IMR-90 (cell line): ENCODE results near the gene MAPRE3. TPM values are rescaled to one million over a fixed set of nuclear protein-coding genes. Genes with fewer than 3 reads are reported as not detected.

Experiments used
- ATAC-seq: fragments of 200-7000 bp; cut with Tn5 transposase; 2 replicates; pipeline ENCODE4 v1.9.1; 2020; ENCODE audit warnings: low read depth, mild to moderate bottlenecking, moderate library complexity
- BruUV-seq: library from RNA; stranded (reverse); fragments of 400-500 nt; replicated peaks from 2 replicates; lab custom pipeline; 2021; lab: Mats Ljungman, UMichigan
- CTCF ChIA-PET: fragments of 300-600 bp; formaldehyde crosslinking; extraction: SDS; loops from one replicate; lab custom pipeline; 2021; ENCODE audit warnings: antibody characterized with exemption; lab: Yijun Ruan, JAX
- POLR2A ChIA-PET: fragments of 300-600 bp; sonication (Branson Sonifier 250); formaldehyde crosslinking; loops from one replicate; lab custom pipeline; 2022; ENCODE audit warnings: antibody characterized with exemption; ENCODE audit not compliant: unreplicated experiment; lab: Charles Lee
- DNase-seq: peaks from one replicate; pipeline ENCODE4 v3.0.0; 2013
- H2AFZ ChIP-seq: replicated peaks from 2 replicates; pipeline ENCODE3; 2013; ENCODE audit warnings: low read length, mild to moderate bottlenecking; ENCODE audit not compliant: poor library complexity
- H2AK5ac ChIP-seq: 2 replicates; pipeline ENCODE4 v1.6.1; 2013; ENCODE audit warnings: low read depth, low read length, inconsistent platforms
- H2AK9ac ChIP-seq: replicated peaks from 2 replicates; pipeline ENCODE3; 2013; ENCODE audit warnings: mild to moderate bottlenecking, low read depth, low read length, moderate library complexity; ENCODE audit not compliant: poor library complexity
- H2BK120ac ChIP-seq: 2 replicates; pipeline ENCODE4 v1.6.1; 2013; ENCODE audit warnings: low read depth, low read length, inconsistent platforms
- H2BK15ac ChIP-seq: 3 replicates; pipeline ENCODE4 v1.6.1; 2013; ENCODE audit warnings: low read depth, low read length, inconsistent platforms
- H2BK20ac ChIP-seq: 2 replicates; pipeline ENCODE4 v1.6.1; 2013; ENCODE audit warnings: low read depth, mild to moderate bottlenecking, inconsistent platforms, low read length, moderate library complexity
- H2BK5ac ChIP-seq: 2 replicates; pipeline ENCODE4 v1.6.1; 2013; ENCODE audit warnings: mild to moderate bottlenecking, low read depth, low read length, inconsistent platforms; ENCODE audit not compliant: poor library complexity, severe bottlenecking
- H3K14ac ChIP-seq: replicated peaks from 2 replicates; pipeline ENCODE4 v1.6.1; 2013; ENCODE audit warnings: low read depth, low read length, inconsistent platforms
- H3K18ac ChIP-seq: 2 replicates; pipeline ENCODE4 v1.6.1; 2013; ENCODE audit warnings: low read depth, low read length, control low read depth
- H3K23ac ChIP-seq: 2 replicates; pipeline ENCODE4 v1.6.1; 2013; ENCODE audit warnings: low read depth, low read length, inconsistent platforms
- H3K27ac ChIP-seq: 2 replicates; pipeline ENCODE4 v1.5.1; 2013; ENCODE audit warnings: mild to moderate bottlenecking, control low read depth, low read length; ENCODE audit not compliant: insufficient read depth
- H3K27me3 ChIP-seq: 2 replicates; pipeline ENCODE4 v1.6.1; 2013; ENCODE audit warnings: low read length; ENCODE audit not compliant: control insufficient read depth, insufficient read depth
- H3K36me3 ChIP-seq: 2 replicates; pipeline ENCODE4 v1.6.1; 2013; ENCODE audit warnings: low read length, mixed read lengths; ENCODE audit not compliant: control insufficient read depth, insufficient read depth
- H3K4ac ChIP-seq: 2 replicates; pipeline ENCODE4 v1.6.1; 2013; ENCODE audit warnings: low read depth, low read length, inconsistent platforms
- H3K4me1 ChIP-seq: 2 replicates; pipeline ENCODE4 v1.6.1; 2013; ENCODE audit warnings: low read length, mixed read lengths; ENCODE audit not compliant: control insufficient read depth, insufficient read depth
- H3K4me2 ChIP-seq: 2 replicates; pipeline ENCODE4 v1.6.1; 2013; ENCODE audit warnings: low read depth, mild to moderate bottlenecking, control low read depth, low read length, moderate library complexity
- H3K4me3 ChIP-seq: 2 replicates; pipeline ENCODE4 v1.5.1; 2013; ENCODE audit warnings: low read depth, mild to moderate bottlenecking, control low read depth, low read length, moderate library complexity; ENCODE audit not compliant: insufficient read depth
- H3K56ac ChIP-seq: 2 replicates; pipeline ENCODE4 v1.6.1; 2013; ENCODE audit warnings: low read length, inconsistent platforms; ENCODE audit not compliant: insufficient read depth; ENCODE audit errors: extremely low read depth
- H3K79me1 ChIP-seq, 2 experiments: 2 replicates each; pipeline ENCODE4 v1.6.1; 2013; ENCODE audit warnings: low read length in 2 of 2, inconsistent platforms in 1 of 2, low read depth in 1 of 2
- H3K9ac ChIP-seq: 2 replicates; pipeline ENCODE4 v1.6.1; 2013; ENCODE audit warnings: low read depth, low read length, control low read depth
- H3K9me1 ChIP-seq: 2 replicates; pipeline ENCODE4 v1.6.1; 2013; ENCODE audit warnings: low read length, inconsistent platforms; ENCODE audit not compliant: insufficient read depth
- H3K9me3 ChIP-seq: 2 replicates; pipeline ENCODE4 v1.6.1; 2013; ENCODE audit warnings: low read length; ENCODE audit not compliant: control insufficient read depth, insufficient read depth
- H4K20me1 ChIP-seq: 2 replicates; pipeline ENCODE4 v1.6.1; 2013; ENCODE audit warnings: low read length, inconsistent platforms; ENCODE audit not compliant: insufficient read depth
- H4K5ac ChIP-seq: 2 replicates; pipeline ENCODE4 v1.6.1; 2013; ENCODE audit warnings: mild to moderate bottlenecking, low read depth, low read length, control low read depth
- H4K8ac ChIP-seq, 2 experiments: 2 replicates each; pipeline ENCODE4 v1.6.1; 2013; ENCODE audit warnings: low read depth in 2 of 2, low read length in 2 of 2, control low read depth in 1 of 2, inconsistent platforms in 1 of 2
- H4K91ac ChIP-seq: 2 replicates; pipeline ENCODE4 v1.6.1; 2013; ENCODE audit warnings: low read depth, low read length, inconsistent platforms; ENCODE audit not compliant: insufficient read depth
- BHLHE40 ChIP-seq: fragments of 150-350 bp; IDR thresholded peaks from 2 replicates; pipeline ENCODE4 v1.6.1; 2016; ENCODE audit warnings: mild to moderate bottlenecking, low read depth, low read length
- CTCF ChIP-seq: conservative IDR thresholded peaks from 2 replicates; pipeline ENCODE4 v1.5.1; 2012; ENCODE audit warnings: mild to moderate bottlenecking, low read depth, low read length, improper control_type of control experiment
- ELK1 ChIP-seq: fragments of 150-350 bp; IDR thresholded peaks from 2 replicates; pipeline ENCODE4 v1.6.1; 2016; ENCODE audit warnings: low read depth, mild to moderate bottlenecking, low read length, moderate library complexity, borderline replicate concordance
- POLR2A ChIP-seq: IDR thresholded peaks from 2 replicates; pipeline ENCODE4 v1.6.1; 2012; ENCODE audit warnings: mild to moderate bottlenecking, low read depth, low read length
- RFX5 ChIP-seq: IDR thresholded peaks from 2 replicates; pipeline ENCODE4 v1.8.0; 2012; ENCODE audit warnings: low read depth, mild to moderate bottlenecking, low read length, moderate library complexity
- USF2 ChIP-seq: fragments of 150-350 bp; IDR thresholded peaks from 2 replicates; pipeline ENCODE4 v1.6.1; 2017; ENCODE audit warnings: mild to moderate bottlenecking, antibody characterized with exemption, low read length, low read depth
- WGBS, 2 experiments: methylation state at CpG; one replicate each; pipeline versions ENCODE4 v1.1.5 to v1.1.7; 2013; ENCODE audit warnings: missing lambda C conversion rate in 2 of 2; ENCODE audit not compliant: insufficient read length in 1 of 2; ENCODE audit errors: extremely low coverage in 2 of 2; 5-methylcytosine and 5-hydroxymethylcytosine counted together
- dilution Hi-C: fragments of 300-500 bp; cut with HindIII; formaldehyde crosslinking; loops from one replicate; pipeline ENCODE4 v1.14.3; 2018; ENCODE audit warnings: low sequenced_read_pairs; ENCODE audit not compliant: unreplicated experiment
- in situ Hi-C: fragments of 300-500 bp; cut with MboI; formaldehyde crosslinking; loops from 3 replicates; pipeline ENCODE4 v1.14.3; 2019; ENCODE audit warnings: low sequenced_read_pairs, inconsistent platforms, mixed read lengths
- intact Hi-C: fragments of 100-400 bp; cut with micrococcal nuclease; formaldehyde crosslinking; loops from 2 replicates; pipeline ENCODE4 v1.10.0; 2022
- polyA plus RNA-seq, 3 experiments: library from polyadenylated mRNA; depleted of rRNA; stranded (reverse); fragments of >200 nt; gene quantifications; 2 replicates each; pipeline ENCODE4 v1.2.3, GENCODE V29; 2012; ENCODE audit warnings: low replicate concordance in 1 of 3
- total RNA-seq: library from RNA; depleted of rRNA; stranded (reverse); fragments of >200 nt; gene quantifications from 2 replicates; pipeline ENCODE4 v1.2.3, GENCODE V29; 2012

The MAPRE3 gene
- total and polyA plus RNA-seq, 2 of the 4 experiments (the other 2 are of a cell fraction): 1.8 to 20.3 TPM

- H3K4me3 ChIP-seq: no peak overlapping the region
- no peak overlapping the region for H3K14ac ChIP-seq
- in situ Hi-C loops: no loop called here
- no peaks in the 10 kb centered on the region; the same call in none of the 2 replicates for H4K20me1 ChIP-seq
- no peak overlapping the region for H3K9ac ChIP-seq
- dilution Hi-C loops: no loop called here
- H3K18ac ChIP-seq: no peak overlapping the region
- H2BK20ac ChIP-seq: no peak overlapping the region
- no peak overlapping the region for H4K5ac ChIP-seq
- H3K4me1 ChIP-seq: no peaks in the 10 kb centered on the region
- H2AK5ac ChIP-seq: no peak overlapping the region
- no peak for TF ChIP-seq ELK1
- no peak for TF ChIP-seq POLR2A
- TF ChIP-seq BHLHE40: no peak
- TF ChIP-seq RFX5: no peak
- no peak for TF ChIP-seq CTCF
- no peak for TF ChIP-seq USF2
- no peak overlapping the region for H3K27ac ChIP-seq
- no peak overlapping the region for H2AK9ac ChIP-seq
- no peak overlapping the region for H2BK15ac ChIP-seq
- ChIA-PET POLR2A (interaction anchor here (1.0 kb wide), 2 partner anchors 10 to 12 kb away, joined by 3 read pairs; no protein-coding TSS in a partner anchor), CTCF (interaction anchor here (0.6 kb wide), 1 partner anchor 96 kb away, joined by 6 read pairs; no protein-coding TSS in a partner anchor)
- peaks cover 6 to 28% of the 10 kb centered on the region in 2 experiments; a peak in 2 of 4 replicates for H3K79me1 ChIP-seq
- H3K9me3 ChIP-seq: no peaks in the 10 kb centered on the region
- no peak overlapping the region for H4K8ac ChIP-seq
- no peak overlapping the region for H4K91ac ChIP-seq
- H3K56ac ChIP-seq: no peak overlapping the region
- H2BK5ac ChIP-seq: no peak overlapping the region
- ATAC-seq: no peak
- no peak overlapping the region for H3K23ac ChIP-seq
- H2AFZ ChIP-seq: no peak overlapping the region
- no peak overlapping the region for H2BK120ac ChIP-seq
- BruUV-seq: no TSS peak
- intact Hi-C loops: no loop called here
- no peak overlapping the region for H3K4ac ChIP-seq
- WGBS, 2 experiments: 92% methylated on average over 4 of the region's 10 CpGs; no CpG with 5 or more reads in 1 of the 2 experiments
- DNase-seq: no peak
- peaks cover 8% of the 10 kb centered on the region for H3K9me1 ChIP-seq
- no peaks in the 10 kb centered on the region for H3K27me3 ChIP-seq
- H3K4me2 ChIP-seq: no peak overlapping the region
- peaks cover 43% of the 10 kb centered on the region for H3K36me3 ChIP-seq
These were observed 87.8 kb downstream of the MAPRE3 start for GRCh38 chr2:27058210-27058609.
